Measurements from ENCODE around the gene APC. TPM values are rescaled to one million over a fixed set of nuclear protein-coding genes. Genes with fewer than 3 reads are reported as not detected.

APC gene
- total and polyA plus RNA-seq, 2 donors (not counting 3 experiments of a cell fraction or from before 2014, with no cell fraction given): 11.2 to 39.6 TPM

DNA sequence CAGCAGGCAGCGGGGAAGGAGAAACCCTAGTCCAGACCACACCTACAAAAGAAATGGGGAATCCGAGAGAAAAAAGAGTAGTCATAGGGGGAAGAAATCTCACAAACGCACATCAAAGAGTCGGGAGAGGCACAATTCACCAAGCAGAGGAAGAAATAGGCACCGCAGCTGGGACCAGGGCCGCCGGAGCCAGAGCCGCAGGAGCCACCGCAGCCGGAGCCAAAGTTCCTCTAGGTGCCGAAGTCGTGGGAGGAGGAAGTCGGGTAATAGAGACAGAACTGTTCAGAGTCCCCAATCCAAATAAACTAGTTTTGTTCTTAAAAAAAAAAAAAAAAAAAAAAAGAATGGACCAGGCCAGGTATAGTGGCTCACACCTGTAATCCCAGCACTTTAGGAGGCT is 155.1 kb downstream of the APC start:
- no peaks in the 10 kb centered on the region for H4K20me1 ChIP-seq (replicated peaks; ENCODE audit: control insufficient read depth, extremely low read depth, insufficient read depth, low read length)
- no TSS peak for BruUV-seq (replicated peaks)
- H3K27ac ChIP-seq (ENCODE audit: insufficient read depth, low read depth, low read length): no peak overlapping the region
- H3K9me1 ChIP-seq (replicated peaks; ENCODE audit: control insufficient read depth, extremely low read depth, insufficient read depth, low read length): no peaks in the 10 kb centered on the region
- POLR2A ChIA-PET: no interaction called here
- H3K27me3 ChIP-seq (ENCODE audit: control insufficient read depth in 2 of 2, insufficient read depth in 2 of 2, low read length in 2 of 2): no peaks in the 10 kb centered on the region
- no peak overlapping the region for H2AFZ ChIP-seq (ENCODE audit: low read depth, low read length)
- no peak for TF ChIP-seq FOS (IDR thresholded peaks at IDR 0.05; ENCODE audit: borderline replicate concordance, insufficient read depth, low read length)
- TF ChIP-seq POLR2A (IDR thresholded peaks at IDR 0.05; ENCODE audit: low read depth, low read length): no peak
- TF ChIP-seq GATA2 (IDR thresholded peaks at IDR 0.05; ENCODE audit: insufficient read depth, insufficient read length, low read depth, low read length): no peak
- no peak for TF ChIP-seq MYC (IDR thresholded peaks at IDR 0.05; ENCODE audit: low read depth, low read length)
- TF ChIP-seq, protein P1, sequence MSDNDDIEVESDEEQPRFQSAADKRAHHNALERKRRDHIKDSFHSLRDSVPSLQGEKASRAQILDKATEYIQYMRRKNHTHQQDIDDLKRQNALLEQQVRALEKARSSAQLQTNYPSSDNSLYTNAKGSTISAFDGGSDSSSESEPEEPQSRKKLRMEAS (IDR thresholded peaks at IDR 0.05; ENCODE audit: insufficient read depth, insufficient read length): no peak
- no peak for TF ChIP-seq EZH2 (IDR thresholded peaks at IDR 0.05; ENCODE audit: borderline replicate concordance, low read depth, low read length, severe bottlenecking)
- intact Hi-C loops (cut with micrococcal nuclease) (no loop called here), dilution Hi-C loops (cut with MboI; ENCODE audit: extremely low pct_ligation_motif_present, low sequenced_read_pairs) (no loop called here)
- no peak overlapping the region for H3K4me3 ChIP-seq (replicated peaks in 1 of 3; ENCODE audit: insufficient read depth in 1 of 3, low read depth in 1 of 3, low read length in 3 of 3)
- H3K4me1 ChIP-seq (ENCODE audit: control insufficient read depth, extremely low read depth, insufficient read depth, low read length): no peaks in the 10 kb centered on the region
- no peaks in the 10 kb centered on the region for H3K9me3 ChIP-seq (replicated peaks; ENCODE audit: control insufficient read depth, insufficient read depth, low read length)
- H3K9ac ChIP-seq (replicated peaks; ENCODE audit: extremely low read depth, insufficient read depth, low read length): no peak overlapping the region
- FAIRE-seq (no peak), DNase-seq (ENCODE audit: low read depth, low spot score) (no peak)
- no peak overlapping the region for H3K4me2 ChIP-seq (ENCODE audit: insufficient read depth, low read length)
- H3K79me2 ChIP-seq (ENCODE audit: control insufficient read depth, insufficient read depth, low read length): peaks cover 20% of the 10 kb centered on the region
- CTCF ChIA-PET: interaction anchor here (1.0 kb wide), 2 partner anchors 11 to 23 kb away, joined by 3 to 6 read pairs; no protein-coding TSS in a partner anchor
- peaks cover 0 to 5% of the 10 kb centered on the region in 2 experiments for H3K36me3 ChIP-seq (ENCODE audit: control insufficient read depth in 2 of 2, extremely low read depth in 1 of 2, insufficient read depth in 2 of 2, low read length in 2 of 2)

DNA sequence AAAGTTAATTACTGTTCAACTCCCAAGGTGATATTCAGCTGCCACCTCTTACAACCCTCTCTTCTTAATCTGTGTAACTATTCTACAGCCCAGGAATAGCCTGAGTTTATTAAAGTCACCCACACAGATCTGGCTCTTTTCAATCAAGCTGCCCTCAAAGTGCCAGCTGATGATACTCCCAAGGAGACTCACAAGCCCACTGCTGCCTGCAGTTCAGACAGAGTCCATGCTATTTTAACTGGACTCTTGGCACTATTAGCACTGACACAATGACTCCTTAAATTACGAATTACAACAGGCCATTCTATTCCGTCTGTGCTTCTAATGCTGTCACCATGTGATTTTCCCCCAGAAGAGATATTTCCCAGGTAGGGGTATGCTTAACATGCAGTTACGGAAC is 158.0 kb downstream of the APC start:
- H3K4me2 ChIP-seq (ENCODE audit: insufficient read depth, low read length): no peak overlapping the region
- peaks cover 29% of the 10 kb centered on the region for H3K79me2 ChIP-seq (ENCODE audit: control insufficient read depth, insufficient read depth, low read length)
- H3K27ac ChIP-seq (ENCODE audit: insufficient read depth, low read depth, low read length): no peak overlapping the region
- ChIA-PET POLR2A (no interaction called here), CTCF (interaction anchor here (1.0 to 2.8 kb wide), 4 partner anchors 9 to 25 kb away, joined by 3 to 7 read pairs (median 5); no protein-coding TSS in a partner anchor)
- intact Hi-C loops (cut with micrococcal nuclease) (no loop called here), dilution Hi-C loops (cut with MboI; ENCODE audit: extremely low pct_ligation_motif_present, low sequenced_read_pairs) (no loop called here)
- H2AFZ ChIP-seq (ENCODE audit: low read depth, low read length): no peak overlapping the region
- BruUV-seq (replicated peaks): no TSS peak
- H3K36me3 ChIP-seq (ENCODE audit: control insufficient read depth in 2 of 2, extremely low read depth in 1 of 2, insufficient read depth in 2 of 2, low read length in 2 of 2): peaks cover 7 to 9% of the 10 kb centered on the region in 2 experiments
- no peaks in the 10 kb centered on the region for H3K4me1 ChIP-seq (ENCODE audit: control insufficient read depth, extremely low read depth, insufficient read depth, low read length)
- no peak for DNase-seq (ENCODE audit: low read depth, low spot score)
- no peaks in the 10 kb centered on the region for H4K20me1 ChIP-seq (replicated peaks; ENCODE audit: control insufficient read depth, extremely low read depth, insufficient read depth, low read length)
- no peak for FAIRE-seq
- no peaks in the 10 kb centered on the region for H3K27me3 ChIP-seq (ENCODE audit: control insufficient read depth in 2 of 2, insufficient read depth in 2 of 2, low read length in 2 of 2)
- no peaks in the 10 kb centered on the region for H3K9me3 ChIP-seq (replicated peaks; ENCODE audit: control insufficient read depth, insufficient read depth, low read length)
- H3K9ac ChIP-seq (replicated peaks; ENCODE audit: extremely low read depth, insufficient read depth, low read length): no peak overlapping the region
- H3K4me3 ChIP-seq (replicated peaks in 1 of 3; ENCODE audit: insufficient read depth in 1 of 3, low read depth in 1 of 3, low read length in 3 of 3): no peak overlapping the region
- H3K9me1 ChIP-seq (replicated peaks; ENCODE audit: control insufficient read depth, extremely low read depth, insufficient read depth, low read length): no peaks in the 10 kb centered on the region
- TF ChIP-seq MYC (IDR thresholded peaks at IDR 0.05; ENCODE audit: low read depth, low read length) (no peak), POLR2AphosphoS5 (IDR thresholded peaks at IDR 0.05; ENCODE audit: insufficient read depth, low read depth, low read length) (no peak), CTCF (IDR thresholded peaks at IDR 0.05; ENCODE audit: extremely low read depth in 1 of 2, insufficient read depth in 1 of 2, low read depth in 1 of 2, low read length in 2 of 2) (no peak), POLR2A (IDR thresholded peaks at IDR 0.05; ENCODE audit: low read depth, low read length) (no peak), GATA2 (IDR thresholded peaks at IDR 0.05; ENCODE audit: insufficient read depth, insufficient read length, low read depth, low read length) (no peak), JUN (IDR thresholded peaks at IDR 0.05; ENCODE audit: borderline replicate concordance, insufficient read depth, insufficient read length, low read depth) (no peak), FOS (IDR thresholded peaks at IDR 0.05; ENCODE audit: borderline replicate concordance, insufficient read depth, low read length) (no peak), EZH2 (IDR thresholded peaks at IDR 0.05; ENCODE audit: borderline replicate concordance, low read depth, low read length, severe bottlenecking) (no peak)
- TF ChIP-seq, protein P1 (IDR thresholded peaks at IDR 0.05; ENCODE audit: insufficient read depth, insufficient read length): no peak

All from endothelial cell of umbilical vein (primary cell).